Neutrophil (primary cell): ENCODE measurements around the gene LY6G5B.

Experiments used
- H3K27ac ChIP-seq: fragments of 200-600 bp; sonication (generic); 2 replicates; pipeline ENCODE4 v1.5.1; 2016; ENCODE audit warnings: mild to moderate bottlenecking, moderate library complexity
- H3K27me3 ChIP-seq: fragments of 200-600 bp; sonication (generic); 2 replicates; pipeline ENCODE4 v1.6.0; 2016; ENCODE audit warnings: mild to moderate bottlenecking
- H3K36me3 ChIP-seq: fragments of 200-600 bp; sonication (generic); 2 replicates; pipeline ENCODE4 v1.5.1; 2017
- H3K4me1 ChIP-seq, 2 experiments: fragments of 200-600 bp in 1 of 2; sonication (generic) in 1 of 2; 1 replicate in 1 of 2; 2 replicates in 1 of 2; pipeline versions ENCODE4 v1.5.1 to v1.6.1; 2013 to 2016; ENCODE audit warnings: low read depth in 1 of 2, low read length in 1 of 2, mild to moderate bottlenecking in 1 of 2, moderate library complexity in 1 of 2; ENCODE audit not compliant: control insufficient read depth in 1 of 2, insufficient read depth in 1 of 2
- H3K4me3 ChIP-seq, 2 experiments: fragments of 200-600 bp in 1 of 2; sonication (generic) in 1 of 2; 1 replicate in 1 of 2; 2 replicates in 1 of 2; pipeline ENCODE4 v1.5.1; 2013 to 2016; ENCODE audit warnings: low read depth in 1 of 2, low read length in 1 of 2, mild to moderate bottlenecking in 1 of 2, moderate library complexity in 1 of 2
- H3K9me3 ChIP-seq: fragments of 200-600 bp; sonication (generic); 2 replicates; pipeline ENCODE4 v1.5.1; 2016
- CTCF ChIP-seq: fragments of 200-600 bp; sonication (generic); IDR thresholded peaks from 2 replicates; pipeline ENCODE4 v1.5.1; 2016; ENCODE audit warnings: antibody characterized with exemption

LY6G5B gene

GRCh38 chr6:31712296-31712695 is 42.5 kb downstream of the LY6G5B start:
- Histone ChIP-seq H3K27ac (no peak overlapping the region), H3K4me1 (peaks cover 14 to 15% of the 10 kb centered on the region in 2 experiments), H3K4me3 (no peak overlapping the region), H3K27me3 (no peaks in the 10 kb centered on the region), H3K9me3 (no peaks in the 10 kb centered on the region), H3K36me3 (no peaks in the 10 kb centered on the region)
- no peak for TF ChIP-seq CTCF

- H3K27ac ChIP-seq = no peak overlapping the region
- no peaks in the 10 kb centered on the region for H3K9me3 ChIP-seq
- H3K36me3 ChIP-seq = no peaks in the 10 kb centered on the region
- no peak for TF ChIP-seq CTCF
- H3K4me1 ChIP-seq = peaks cover 14 to 15% of the 10 kb centered on the region in 2 experiments
- H3K4me3 ChIP-seq = no peak overlapping the region
- no peaks in the 10 kb centered on the region for H3K27me3 ChIP-seq
Measured at GRCh38 chr6:31713465-31713864, 43.7 kb downstream of the LY6G5B start.

GRCh38 chr6:31713991-31714684 is 44.4 kb downstream of the LY6G5B start:
- H3K36me3 ChIP-seq = no peaks in the 10 kb centered on the region
- TF ChIP-seq CTCF = no peak
- no peak overlapping the region for H3K4me3 ChIP-seq
- no peaks in the 10 kb centered on the region for H3K27me3 ChIP-seq
- no peak overlapping the region for H3K27ac ChIP-seq
- H3K4me1 ChIP-seq = peaks cover 14 to 15% of the 10 kb centered on the region in 2 experiments
- no peaks in the 10 kb centered on the region for H3K9me3 ChIP-seq

- Histone ChIP-seq H3K36me3 (no peaks in the 10 kb centered on the region), H3K27me3 (no peaks in the 10 kb centered on the region), H3K4me3 (no peak within 1 kb of the TSS), H3K27ac (no peak within 1 kb of the TSS), H3K4me1 (peaks cover 14 to 15% of the 10 kb centered on the region in 2 experiments), H3K9me3 (no peaks in the 10 kb centered on the region)
- TF ChIP-seq CTCF = no peak
Measured at GRCh38 chr6:31715022-31715958, 45.5 kb downstream of the LY6G5B start, which contains the start of gene LY6G6D. TSS of gene LY6G6D (plus strand) at chr6:31715348. CDS start at chr6:31715356, 8 bp downstream.

GRCh38 chr6:31717499-31718222 is 47.9 kb downstream of the LY6G5B start:
- Histone ChIP-seq H3K27ac (no peak overlapping the region), H3K36me3 (no peaks in the 10 kb centered on the region), H3K9me3 (no peaks in the 10 kb centered on the region), H3K4me3 (no peak overlapping the region), H3K4me1 (no peaks in the 10 kb centered on the region), H3K27me3 (no peaks in the 10 kb centered on the region)
- no peak for TF ChIP-seq CTCF
